Stimulated activated naive CD8-positive, alpha-beta T cell treated with anti-CD3 and anti-CD28 coated beads, Interleukin-15, Interleukin-2, amounts not matched to agents 100 ng/mL and 50 ng/mL, for 24 hours (primary cell): Measurements from ENCODE around the gene IDI1.
"Not testable (repeated sequence)": the region's sequence is repeated elsewhere in the genome, so short reads cannot be mapped to it uniquely, and the experiment has no call there.

Experiments
- H3K27ac Mint-ChIP-seq: one replicate; pipeline ENCODE4 v1.8.0; 2021; ENCODE audit warnings: mild to moderate bottlenecking, mixed read lengths
- H3K27me3 Mint-ChIP-seq: one replicate; pipeline ENCODE4 v1.8.0; 2021; ENCODE audit warnings: mixed read lengths
- H3K36me3 Mint-ChIP-seq: one replicate; pipeline ENCODE4 v1.8.0; 2021; ENCODE audit warnings: low read depth, mixed read lengths
- H3K4me1 Mint-ChIP-seq: one replicate; pipeline ENCODE4 v1.8.0; 2021; ENCODE audit warnings: low read depth, mixed read lengths
- H3K4me3 Mint-ChIP-seq: one replicate; pipeline ENCODE4 v1.8.0; 2021; ENCODE audit warnings: mild to moderate bottlenecking, mixed read lengths
- H3K9me3 Mint-ChIP-seq: one replicate; pipeline ENCODE4 v1.8.0; 2021; ENCODE audit warnings: mixed read lengths

The IDI1 gene

DNA sequence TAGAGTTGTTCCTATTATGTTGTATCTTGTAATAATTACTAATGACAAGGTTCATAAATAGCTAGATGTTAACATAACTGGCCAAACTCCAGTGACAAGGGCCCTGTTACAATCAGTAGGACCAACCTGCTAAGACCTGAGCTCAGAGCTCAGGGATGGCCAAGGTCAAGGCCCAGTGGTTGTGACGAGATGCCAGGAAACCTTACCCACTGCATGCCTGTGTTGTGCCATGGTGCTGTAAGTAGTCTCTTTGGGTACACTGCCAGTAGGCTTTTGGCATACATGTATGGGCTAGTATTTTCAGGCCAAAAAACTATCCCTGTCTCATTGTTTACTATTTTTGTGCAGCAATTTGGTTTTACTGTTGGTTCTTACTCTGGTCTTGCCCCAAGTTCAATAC is 15.3 kb downstream of the IDI1 start:
- no peak overlapping the region for H3K27ac Mint-ChIP-seq
- H3K4me1 Mint-ChIP-seq, result peaks cover 5% of the 10 kb centered on the region
- H3K4me3 Mint-ChIP-seq, result no peak overlapping the region
- H3K27me3 Mint-ChIP-seq, result no peaks in the 10 kb centered on the region
- no peaks in the 10 kb centered on the region for H3K9me3 Mint-ChIP-seq
- peaks cover 28% of the 10 kb centered on the region for H3K36me3 Mint-ChIP-seq

DNA sequence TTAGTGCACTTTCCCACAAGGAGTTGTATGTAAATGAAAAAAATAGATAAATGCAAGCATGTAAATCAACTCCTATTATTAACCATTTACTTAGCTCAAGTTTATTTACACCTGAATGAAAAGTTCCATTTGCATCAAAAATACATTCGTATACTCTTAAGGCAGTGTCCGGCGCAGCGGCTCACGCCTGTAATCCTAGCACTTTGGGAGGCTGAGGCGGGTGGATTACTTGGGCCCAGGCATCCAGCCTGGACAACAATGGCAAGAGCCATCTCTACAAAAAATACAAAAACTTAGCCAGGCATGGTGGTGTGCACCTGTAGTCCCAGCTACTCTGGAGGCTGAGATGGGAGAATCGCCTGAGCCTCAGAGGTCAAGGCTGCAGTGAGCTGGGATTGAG is 19.1 kb downstream of the IDI1 start:
- H3K36me3 Mint-ChIP-seq, result peaks cover 37% of the 10 kb centered on the region
- H3K27ac Mint-ChIP-seq, result no peak overlapping the region
- H3K4me3 Mint-ChIP-seq, result no peak overlapping the region
- no peaks in the 10 kb centered on the region for H3K9me3 Mint-ChIP-seq
- H3K27me3 Mint-ChIP-seq, result no peaks in the 10 kb centered on the region
- no peaks in the 10 kb centered on the region for H3K4me1 Mint-ChIP-seq

DNA sequence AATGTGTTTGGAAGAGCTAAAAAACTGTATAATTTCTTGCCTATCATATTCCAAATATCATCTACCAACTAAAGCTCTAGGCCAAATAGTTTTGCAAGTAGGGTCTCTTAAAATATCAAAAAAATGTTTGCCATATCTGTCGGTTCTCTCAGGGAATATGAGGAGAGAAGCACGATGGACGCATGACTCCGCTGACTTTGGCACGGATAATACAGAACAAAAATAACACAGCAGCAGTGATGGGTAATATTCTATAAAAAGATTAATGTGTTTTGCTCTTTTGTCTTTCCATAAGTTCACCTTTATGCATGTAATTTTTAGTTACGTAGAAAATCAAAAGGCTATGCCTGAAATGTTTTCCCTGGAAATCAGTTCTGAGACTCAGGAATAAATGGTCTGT is 22.3 kb downstream of the IDI1 start:
- H3K27ac Mint-ChIP-seq, result no peak overlapping the region
- no peaks in the 10 kb centered on the region for H3K27me3 Mint-ChIP-seq
- H3K9me3 Mint-ChIP-seq, result no peaks in the 10 kb centered on the region
- no peaks in the 10 kb centered on the region for H3K4me1 Mint-ChIP-seq
- H3K36me3 Mint-ChIP-seq, result peaks cover 30% of the 10 kb centered on the region
- no peak overlapping the region for H3K4me3 Mint-ChIP-seq

DNA sequence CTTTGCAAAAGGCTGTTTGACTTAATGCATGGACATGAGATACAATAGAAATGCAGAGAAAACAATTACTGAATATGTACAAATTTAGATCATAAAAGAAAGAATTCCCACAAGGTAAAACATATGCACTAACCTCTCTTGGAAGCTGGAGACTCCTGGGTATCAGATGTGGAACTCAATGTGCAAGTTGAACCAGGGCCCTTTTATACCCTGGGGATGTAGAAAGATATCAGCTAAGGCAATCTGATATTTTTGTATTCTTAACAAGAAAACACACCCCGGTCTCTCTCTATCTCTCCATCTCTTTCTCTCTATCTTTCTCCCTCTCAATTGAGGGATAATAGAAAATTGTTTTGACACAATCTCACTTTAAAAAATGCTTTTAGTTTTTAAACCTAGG is 23.2 kb downstream of the IDI1 start, which contains the start of gene IDI2:
Gene IDI2 (minus strand): TSS at position 177 of the 400 bp plus-strand sequence. CDS start 1,136 bp downstream, outside the sequence.
- Mint-ChIP-seq H3K9me3 (no peaks in the 10 kb centered on the region), H3K27me3 (no peaks in the 10 kb centered on the region), H3K36me3 (peaks cover 38% of the 10 kb centered on the region), H3K4me1 (no peaks in the 10 kb centered on the region), H3K27ac (no peak within 1 kb of the TSS), H3K4me3 (no peak within 1 kb of the TSS)

DNA sequence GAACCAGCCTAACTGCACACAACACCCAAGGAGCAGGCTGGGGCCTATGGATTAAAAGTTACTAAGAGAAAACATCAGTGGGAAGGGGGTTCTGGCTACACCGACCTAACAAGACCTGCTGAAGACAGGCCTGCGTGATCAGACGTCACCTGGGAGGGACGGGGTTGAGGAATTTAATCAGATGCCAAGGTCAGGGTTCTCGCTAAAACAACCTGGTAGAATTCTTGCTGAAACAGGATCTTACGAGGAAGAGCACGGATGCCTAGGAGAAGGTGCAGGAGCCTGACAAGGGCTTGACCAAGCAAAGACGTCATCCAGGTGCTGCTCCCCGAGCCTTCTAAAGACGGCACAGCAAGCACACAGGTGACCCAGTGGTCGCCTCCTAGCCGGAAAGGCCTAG is 24.8 kb downstream of the IDI1 start:
- no peaks in the 10 kb centered on the region for H3K27me3 Mint-ChIP-seq
- peaks cover 51% of the 10 kb centered on the region for H3K36me3 Mint-ChIP-seq
- no peak overlapping the region for H3K4me3 Mint-ChIP-seq
- H3K27ac Mint-ChIP-seq, result no peak overlapping the region
- no peaks in the 10 kb centered on the region for H3K9me3 Mint-ChIP-seq
- no peaks in the 10 kb centered on the region for H3K4me1 Mint-ChIP-seq

DNA sequence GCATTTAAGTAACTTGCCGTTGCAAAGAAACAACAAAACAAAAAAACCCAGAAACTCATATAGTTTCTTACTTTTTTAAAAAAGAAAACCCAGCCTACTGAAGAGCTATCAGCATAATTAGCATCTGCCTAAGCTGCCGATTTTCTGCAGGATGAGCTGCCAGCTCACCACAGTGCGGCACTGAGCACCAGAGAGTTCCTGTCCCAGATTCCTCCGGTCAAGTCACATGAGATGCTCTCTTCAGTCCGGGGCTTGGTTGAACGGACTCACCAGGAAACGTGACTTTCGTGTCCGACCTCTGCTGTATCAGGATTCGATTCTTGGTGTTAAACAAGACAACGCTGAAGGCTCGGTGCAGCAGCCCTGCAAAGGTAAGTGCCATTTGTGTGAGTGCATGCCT is 26.5 kb downstream of the IDI1 start:
- Mint-ChIP-seq H3K9me3 (no peaks in the 10 kb centered on the region), H3K36me3 (peaks cover 56% of the 10 kb centered on the region), H3K4me1 (no peaks in the 10 kb centered on the region), H3K27me3 (no peaks in the 10 kb centered on the region), H3K27ac (no peak overlapping the region), H3K4me3 (no peak overlapping the region)

DNA sequence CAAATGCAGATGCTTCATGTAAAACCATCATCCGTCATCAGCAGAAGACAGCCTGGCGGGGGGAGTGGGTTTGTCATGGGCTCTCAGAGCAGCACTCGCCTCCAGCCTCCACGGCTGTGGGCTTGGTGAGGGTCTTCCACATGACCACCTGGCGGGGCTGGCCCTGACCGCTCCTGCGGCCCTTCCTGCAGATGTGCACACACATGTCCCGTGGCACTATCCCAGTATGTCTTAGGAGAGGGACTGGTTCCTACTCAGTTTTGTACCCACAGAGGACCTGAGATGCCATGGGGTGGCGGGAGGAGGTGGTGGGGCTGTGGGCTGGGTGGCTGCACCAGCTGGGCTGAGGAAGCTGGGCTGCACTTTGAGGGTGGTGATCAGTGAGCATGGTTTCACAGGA is 28.0 kb downstream of the IDI1 start:
- Mint-ChIP-seq H3K9me3 (no peaks in the 10 kb centered on the region), H3K4me3 (no peak overlapping the region), H3K27ac (no peak overlapping the region), H3K4me1 (no peaks in the 10 kb centered on the region), H3K27me3 (no peaks in the 10 kb centered on the region), H3K36me3 (peaks cover 64% of the 10 kb centered on the region)

DNA sequence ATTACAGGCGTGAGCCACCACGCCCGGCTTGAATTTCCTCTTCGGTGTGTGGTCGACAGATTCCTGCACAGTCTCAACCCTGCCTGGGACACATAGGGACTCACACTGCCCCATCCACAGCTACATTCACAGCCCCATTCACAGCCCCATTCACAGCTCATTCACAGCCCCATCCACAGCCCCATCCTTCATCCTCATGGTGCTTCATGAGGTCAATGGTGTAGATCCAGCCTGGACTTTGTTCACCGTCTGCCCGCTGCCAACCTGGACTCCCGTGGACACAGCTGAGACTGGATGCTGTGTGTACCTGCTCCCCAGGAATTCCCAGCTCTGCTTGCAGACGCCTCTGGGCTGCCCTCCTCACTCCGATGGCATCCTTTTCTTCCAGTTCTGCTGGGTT is 28.5 kb downstream of the IDI1 start:
- H3K27ac Mint-ChIP-seq, result no peak overlapping the region
- H3K9me3 Mint-ChIP-seq, result no peaks in the 10 kb centered on the region

DNA sequence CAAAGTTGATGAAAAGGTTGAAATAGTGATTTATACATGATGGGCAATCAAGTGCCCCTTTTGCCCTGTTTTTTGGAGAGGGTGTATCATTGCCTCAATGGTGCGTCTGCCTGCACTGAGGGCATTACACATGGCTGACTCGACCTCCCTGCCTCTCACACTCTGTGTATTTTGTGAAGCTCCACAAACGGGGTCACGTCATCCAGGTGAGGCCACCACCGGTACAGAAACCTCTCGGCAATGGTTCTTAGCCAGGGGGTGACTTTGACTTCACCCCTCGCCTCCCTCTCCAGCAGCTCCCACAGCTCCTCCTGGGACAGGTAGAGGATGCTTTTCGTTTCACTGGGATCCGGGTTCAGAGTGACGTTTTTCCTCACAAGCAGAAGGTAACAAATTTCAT is 29.6 kb downstream of the IDI1 start:
- Mint-ChIP-seq H3K27me3 (no peaks in the 10 kb centered on the region), H3K27ac (peak overlapping the region; percentile 43), H3K4me1 (no peaks in the 10 kb centered on the region), H3K36me3 (peaks cover 70% of the 10 kb centered on the region), H3K9me3 (no peaks in the 10 kb centered on the region), H3K4me3 (no peak overlapping the region)

More for the DNA sequence above, 28.5 kb downstream of the IDI1 start:
- Mint-ChIP-seq H3K36me3 (peaks cover 64% of the 10 kb centered on the region), H3K4me3 (no peak overlapping the region), H3K4me1 (no peaks in the 10 kb centered on the region), H3K27me3 (no peaks in the 10 kb centered on the region)

DNA sequence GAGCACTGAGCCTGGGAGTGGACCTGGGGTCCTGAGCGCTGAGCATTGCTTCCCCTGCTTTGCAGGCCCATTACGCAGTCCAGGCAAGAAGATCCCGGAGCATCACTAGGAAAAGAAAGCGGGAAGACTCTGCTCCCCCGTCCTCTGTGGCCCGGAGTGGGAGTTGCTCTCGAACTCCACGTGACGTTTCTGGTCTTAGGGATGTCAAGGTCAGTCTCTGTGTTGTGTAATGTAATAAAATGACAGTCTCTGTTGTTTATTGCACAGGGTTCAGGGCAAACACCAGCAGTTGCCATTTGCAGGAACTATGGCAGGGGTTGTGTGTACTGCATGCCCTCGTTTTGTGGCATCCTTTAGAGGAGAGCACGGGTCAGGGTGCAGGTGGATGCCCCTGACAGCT is 33.2 kb downstream of the IDI1 start:
- no peak overlapping the region for H3K4me3 Mint-ChIP-seq
- no peaks in the 10 kb centered on the region for H3K4me1 Mint-ChIP-seq
- H3K36me3 Mint-ChIP-seq, result peaks cover 89% of the 10 kb centered on the region
- H3K27ac Mint-ChIP-seq, result no peak overlapping the region
- H3K27me3 Mint-ChIP-seq, result no peaks in the 10 kb centered on the region
- H3K9me3 Mint-ChIP-seq, result no peaks in the 10 kb centered on the region

DNA sequence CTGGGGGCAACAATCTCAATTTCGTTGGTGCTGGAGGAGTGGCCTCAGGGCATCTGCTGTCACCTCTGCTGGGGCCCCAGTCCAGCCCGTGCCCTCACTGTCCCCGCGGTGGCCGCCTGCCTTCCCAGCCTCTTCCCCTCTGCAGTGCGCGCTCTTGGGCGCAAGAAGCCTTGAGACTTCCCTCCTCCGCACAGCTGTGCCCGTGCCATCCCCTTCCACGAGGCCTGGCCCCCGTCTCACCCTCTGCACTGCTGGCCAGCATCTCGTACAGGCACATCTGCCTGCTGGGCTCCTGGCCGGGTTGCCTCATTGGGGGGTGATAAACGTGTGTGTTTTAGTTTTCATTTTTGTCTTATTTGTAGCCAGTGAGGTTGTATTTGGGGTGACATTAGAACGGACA is 37.2 kb downstream of the IDI1 start:
- Mint-ChIP-seq H3K27ac (no peak overlapping the region), H3K9me3 (no peaks in the 10 kb centered on the region), H3K4me1 (peaks cover 16% of the 10 kb centered on the region), H3K27me3 (no peaks in the 10 kb centered on the region), H3K36me3 (peaks cover 84% of the 10 kb centered on the region), H3K4me3 (no peak overlapping the region)

DNA sequence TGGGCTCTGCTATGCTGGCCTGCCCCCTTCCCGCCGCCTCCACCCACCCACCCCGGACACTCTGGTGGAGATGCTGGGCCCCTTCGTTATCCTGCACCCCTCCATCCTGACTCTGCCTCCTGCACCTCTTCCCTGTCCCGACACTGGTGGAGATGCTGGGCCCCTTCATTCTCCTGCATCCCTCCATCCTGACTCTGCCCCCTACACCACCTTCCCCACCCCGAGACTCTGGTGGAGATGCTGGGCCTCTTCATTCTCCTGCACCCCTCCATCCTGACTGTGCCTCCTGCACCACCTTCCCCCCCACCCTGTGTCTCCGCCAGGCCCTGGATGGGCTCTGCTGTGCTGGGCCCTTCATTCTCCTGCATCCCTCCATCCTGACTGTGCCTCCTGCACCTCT is 38.2 kb downstream of the IDI1 start:
- no peak overlapping the region for H3K27ac Mint-ChIP-seq
- peaks cover 16% of the 10 kb centered on the region for H3K4me1 Mint-ChIP-seq
- no peaks in the 10 kb centered on the region for H3K9me3 Mint-ChIP-seq
- H3K27me3 Mint-ChIP-seq, result no peaks in the 10 kb centered on the region
- H3K4me3 Mint-ChIP-seq, result no peak overlapping the region
- H3K36me3 Mint-ChIP-seq, result peaks cover 83% of the 10 kb centered on the region

DNA sequence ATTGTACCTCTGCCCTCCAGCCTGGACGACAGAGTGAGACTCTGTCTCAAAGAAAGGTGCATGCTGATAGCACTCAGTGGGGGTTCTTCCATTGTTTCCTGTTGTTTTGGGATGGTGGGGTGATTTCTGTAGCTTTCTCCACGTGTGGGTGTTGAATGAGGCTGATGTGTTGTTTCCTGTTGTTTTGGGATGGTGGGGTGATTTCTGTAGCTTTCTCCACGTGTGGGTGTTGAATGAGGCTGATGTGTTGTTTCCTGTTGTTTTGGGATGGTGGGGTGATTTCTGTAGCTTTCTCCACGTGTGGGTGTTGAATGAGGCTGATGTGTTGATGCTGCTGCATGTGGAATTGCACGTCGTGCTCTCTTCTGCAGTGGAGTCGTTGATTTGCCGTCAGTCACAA is 39.0 kb downstream of the IDI1 start:
- H3K27me3 Mint-ChIP-seq, H3K9me3 Mint-ChIP-seq, H3K4me3 Mint-ChIP-seq: not testable (repeated sequence)
- H3K36me3 Mint-ChIP-seq, result peaks cover 85% of the 10 kb centered on the region
- peak overlapping the region; percentile 75 for H3K27ac Mint-ChIP-seq
- peaks cover 16% of the 10 kb centered on the region for H3K4me1 Mint-ChIP-seq

DNA sequence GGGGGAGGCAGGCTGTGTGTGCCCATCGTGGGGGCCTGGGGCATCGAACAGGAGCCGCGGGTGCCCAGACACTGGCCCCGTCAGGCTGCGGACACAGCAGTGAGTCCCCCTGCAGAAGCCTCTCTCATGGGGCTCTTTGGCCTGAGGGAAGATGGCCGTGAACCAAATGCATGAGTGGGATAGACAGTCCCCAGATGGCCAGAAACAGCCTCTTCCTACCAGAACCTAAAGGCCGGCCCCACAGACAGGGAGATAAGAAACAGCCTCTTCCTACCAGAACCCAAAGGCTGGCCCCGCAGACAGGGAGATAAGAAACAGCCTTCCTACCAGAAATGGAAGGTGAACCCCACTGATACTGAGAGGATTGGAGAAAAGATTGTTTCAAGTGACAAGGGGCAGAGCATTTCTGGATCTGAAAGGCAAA is 39.8 kb downstream of the IDI1 start:
- Mint-ChIP-seq H3K4me3 (no peak overlapping the region), H3K27ac (peak overlapping the region; percentile 71), H3K36me3 (peaks cover 81% of the 10 kb centered on the region), H3K9me3 (no peaks in the 10 kb centered on the region), H3K4me1 (peaks cover 16% of the 10 kb centered on the region), H3K27me3 (no peaks in the 10 kb centered on the region)

DNA sequence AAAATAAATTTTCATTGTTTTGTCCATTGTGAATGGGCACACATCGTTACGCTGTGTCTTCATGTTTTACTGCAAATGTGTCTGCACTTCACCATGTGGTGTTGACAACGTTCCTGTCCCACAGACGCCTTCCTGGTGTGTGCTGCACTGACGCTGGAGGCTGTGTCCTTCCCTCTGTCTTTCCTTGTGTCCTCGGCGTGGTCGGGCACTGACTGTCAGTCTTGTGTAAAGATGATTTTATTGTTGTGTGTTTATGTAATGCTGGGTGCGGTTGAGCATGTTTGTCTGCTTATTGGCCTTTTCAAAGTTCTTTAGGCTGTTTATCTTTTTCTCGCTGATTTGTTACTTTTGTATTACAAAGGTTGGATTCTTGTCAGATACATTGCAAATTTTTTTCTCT is 41.3 kb downstream of the IDI1 start:
- peaks cover 84% of the 10 kb centered on the region for H3K36me3 Mint-ChIP-seq
- H3K9me3 Mint-ChIP-seq, result no peaks in the 10 kb centered on the region
- no peak overlapping the region for H3K4me3 Mint-ChIP-seq
- H3K27ac Mint-ChIP-seq, result no peak overlapping the region
- peaks cover 16% of the 10 kb centered on the region for H3K4me1 Mint-ChIP-seq
- H3K27me3 Mint-ChIP-seq, result no peaks in the 10 kb centered on the region

DNA sequence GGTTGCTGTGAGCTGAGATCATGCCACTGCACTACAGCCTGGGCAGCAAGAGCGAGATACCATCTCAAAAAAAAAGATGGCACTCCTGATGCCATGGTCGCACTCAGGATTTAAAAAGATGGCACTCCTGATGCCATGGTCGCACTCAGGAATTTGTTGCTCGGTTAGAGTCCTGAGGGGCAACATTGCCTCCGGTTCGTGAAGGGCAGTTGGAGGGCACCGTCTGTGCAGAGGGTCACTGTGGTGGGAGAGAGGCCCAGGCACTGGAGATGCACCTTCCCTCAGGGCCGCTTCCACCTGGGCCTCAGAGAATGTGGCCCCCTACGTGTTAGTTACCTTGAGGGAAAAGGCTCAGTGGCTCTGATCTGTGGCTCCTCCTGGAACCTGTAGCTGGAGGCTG is 42.3 kb downstream of the IDI1 start:
- Mint-ChIP-seq H3K4me3 (no peak overlapping the region), H3K36me3 (peaks cover 84% of the 10 kb centered on the region), H3K27me3 (no peaks in the 10 kb centered on the region), H3K27ac (no peak overlapping the region), H3K4me1 (peaks cover 21% of the 10 kb centered on the region), H3K9me3 (no peaks in the 10 kb centered on the region)
